Lower leg skin (tissue), 4 donors: ENCODE data around the gene PRR14L. TPM values are rescaled to one million over a fixed set of nuclear protein-coding genes. Genes with fewer than 3 reads are reported as not detected.

Experiments used
- DNase-seq, 2 donors: peaks; one replicate each; pipeline ENCODE4 v3.0.0-alpha.2; 2019; ENCODE audit warnings: low spot score in 2 of 2
- H3K4me3 ChIP-seq: fragments of 200-600 bp; sonication (generic); 2 replicates; pipeline ENCODE4 v1.5.1; 2017; ENCODE audit warnings: mild to moderate bottlenecking, low read depth; ENCODE audit not compliant: poor library complexity, severe bottlenecking
- CTCF ChIP-seq, 3 donors: fragments of 450-650 bp; IDR thresholded peaks; one replicate each; pipeline ENCODE4 v1.5.1; 2016; ENCODE audit warnings: antibody characterized with exemption in 3 of 3, mild to moderate bottlenecking in 3 of 3, moderate library complexity in 2 of 3
- POLR2A ChIP-seq, 2 donors: fragments of 450-650 bp; IDR thresholded peaks; one replicate each; pipeline ENCODE4 v1.6.1; 2016 to 2017; ENCODE audit warnings: antibody characterized with exemption in 2 of 2, mild to moderate bottlenecking in 1 of 2, moderate library complexity in 1 of 2
- WGBS, 2 donors: methylation state at CpG; one replicate each; pipeline ENCODE4 v1.1.5; 2018; 5-methylcytosine and 5-hydroxymethylcytosine counted together
- intact Hi-C: fragments of 100-400 bp; cut with DNase I; formaldehyde crosslinking; loops from one replicate; pipeline ENCODE4 v1.15.0; 2023; ENCODE audit warnings: low total_unique reads
- total RNA-seq, 4 donors: library from RNA; depleted of rRNA; stranded (reverse); fragments of >200 nt; gene quantifications; one replicate each; pipeline ENCODE4 v1.1.0, GENCODE V29; 2016

PRR14L gene
- total RNA-seq, 4 donors from 2014 or later = 27.0 to 32.7 (median 29.7) TPM

DNA sequence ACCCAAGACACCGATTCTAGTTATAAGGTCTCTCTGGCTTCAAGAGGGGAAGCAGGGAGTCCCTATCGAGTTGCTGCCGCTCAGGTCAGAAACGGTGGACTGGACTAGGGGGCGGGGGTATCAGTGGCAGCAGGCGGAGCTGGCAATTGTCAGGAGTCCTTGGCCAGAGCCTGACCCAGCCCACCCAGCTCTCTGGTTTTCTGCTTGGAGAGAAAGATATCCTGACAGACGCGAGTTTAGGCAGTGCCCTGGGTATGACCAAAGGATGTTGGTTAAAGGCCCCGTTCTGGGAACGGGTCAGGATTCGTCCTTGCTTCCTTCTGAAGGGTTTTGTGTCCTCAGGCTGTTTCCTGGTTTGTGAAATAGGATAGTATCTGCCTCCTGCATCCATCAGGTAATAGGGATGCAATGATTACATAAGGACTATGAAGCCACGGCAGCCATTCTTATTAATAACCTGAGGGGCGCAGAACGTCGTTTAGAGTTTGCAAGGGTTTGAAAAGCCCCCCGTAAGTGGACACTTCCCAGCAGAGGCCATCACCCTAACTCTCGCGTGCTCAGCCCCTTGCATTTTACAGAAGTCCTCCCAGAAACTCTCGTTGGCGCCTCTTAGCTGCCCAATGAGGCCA lies 3.2 kb upstream of the PRR14L start:
- peak overlapping the region; percentile 23 for H3K4me3 ChIP-seq
- TF ChIP-seq POLR2A (IDR thresholded peaks at IDR 0.05) = no peak
- TF ChIP-seq CTCF (IDR thresholded peaks at IDR 0.05) = no peak
- intact Hi-C loops = no loop called here
- DNase-seq = peak; percentile 27 to 87
- WGBS, 2 donors = 10 to 14% methylated on average over 20 of the region's 20 CpGs

GRCh38 chr22:31752096-31752847 lies 2.3 kb upstream of the PRR14L start:
- intact Hi-C loops = no loop called here
- WGBS, 2 donors = 78 to 82% methylated on average over 7 of the region's 7 CpGs
- no peak overlapping the region for H3K4me3 ChIP-seq
- TF ChIP-seq POLR2A (IDR thresholded peaks at IDR 0.05) = no peak
- TF ChIP-seq CTCF (IDR thresholded peaks at IDR 0.05) = no peak
- no peak for DNase-seq

DNA sequence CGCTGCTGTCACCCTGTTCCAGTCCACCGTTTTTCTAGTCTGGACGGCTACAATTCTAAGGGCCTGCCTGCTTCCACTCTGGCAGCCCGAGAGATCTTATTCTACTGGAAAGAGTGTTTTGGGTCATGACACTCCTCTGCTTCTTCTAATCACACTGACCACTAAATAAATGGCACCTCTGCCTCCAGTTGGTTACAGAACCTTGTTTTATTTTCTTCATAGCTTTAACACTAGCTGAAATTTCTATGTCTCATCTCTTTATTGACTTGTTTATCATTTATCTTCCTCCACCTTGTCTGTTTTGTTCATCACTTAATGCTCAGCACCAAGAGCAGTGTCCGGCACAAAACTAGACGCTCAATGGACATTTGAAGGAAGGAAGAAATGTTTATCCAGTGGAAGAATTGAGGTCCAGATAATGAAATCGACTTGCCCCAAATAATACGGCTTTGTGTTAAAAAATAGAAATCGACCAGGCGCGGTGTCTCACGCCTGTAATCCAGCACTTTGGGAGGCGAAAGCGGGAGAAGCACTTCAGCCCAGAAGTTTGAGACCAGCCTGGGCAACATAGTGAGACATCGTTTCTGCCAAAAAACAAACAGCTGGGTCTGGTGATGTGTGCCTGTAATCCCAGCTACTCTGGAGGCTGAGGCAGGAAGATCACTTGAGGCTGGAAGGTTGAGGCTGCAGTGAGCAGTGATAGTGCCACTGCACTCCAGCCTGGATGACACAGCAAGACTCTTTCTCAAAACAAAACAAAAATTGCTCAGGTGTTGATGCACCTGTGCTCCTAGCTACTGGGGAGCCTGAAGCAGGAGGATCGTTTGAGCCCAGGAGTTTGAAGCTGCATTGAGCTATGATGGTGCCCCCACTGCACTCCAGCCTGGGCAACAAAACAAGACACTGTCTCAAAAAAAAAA lies 693 bp upstream of the PRR14L start:
- WGBS, 2 donors = 62 to 64% methylated on average over 16 of the region's 16 CpGs
- H3K4me3 ChIP-seq = no peak overlapping the region
- intact Hi-C loops = no loop called here
- TF ChIP-seq POLR2A (IDR thresholded peaks at IDR 0.05) = no peak
- no peak for TF ChIP-seq CTCF (IDR thresholded peaks at IDR 0.05)
- DNase-seq = no peak

GRCh38 chr22:31748490-31748889 lies 1.4 kb downstream of the PRR14L start:
- 10 to 20% methylated on average over 2 of the region's 2 CpGs for WGBS, 2 donors
- TF ChIP-seq CTCF (IDR thresholded peaks at IDR 0.05) (no peak), POLR2A (IDR thresholded peaks at IDR 0.05) (no peak)
- H3K4me3 ChIP-seq = no peak overlapping the region
- intact Hi-C loops = no loop called here
- peak in 1 of 2 donors; percentile 71 for DNase-seq

GRCh38 chr22:31747441-31747840 lies 2.5 kb downstream of the PRR14L start:
- DNase-seq = no peak
- intact Hi-C loops = no loop called here
- no peak overlapping the region for H3K4me3 ChIP-seq
- TF ChIP-seq POLR2A (IDR thresholded peaks at IDR 0.05) (no peak), CTCF (IDR thresholded peaks at IDR 0.05) (no peak)
- 68 to 73% methylated on average over 4 of the region's 4 CpGs for WGBS, 2 donors
